MV-4-11 (cell line): ENCODE data around the gene THNSL1.
"Not testable (repeated sequence)": the region's sequence is repeated elsewhere in the genome, so short reads cannot be mapped to it uniquely, and the experiment has no call there.

Experiments used
- DNase-seq: peaks from one replicate; lab custom pipeline; 2025; lab: John Stamatoyannopoulos, UW

Gene THNSL1

GRCh38 chr10:24995072-24995471, 21.3 kb upstream of the THNSL1 start:
- DNase-seq, result no peak

- no peak for DNase-seq
These were observed 18.4 kb upstream of the THNSL1 start for GRCh38 chr10:24998044-24998443.

- DNase-seq, result not testable (repeated sequence)
These were observed 4.8 kb upstream of the THNSL1 start for GRCh38 chr10:25011591-25011990.

DNA sequence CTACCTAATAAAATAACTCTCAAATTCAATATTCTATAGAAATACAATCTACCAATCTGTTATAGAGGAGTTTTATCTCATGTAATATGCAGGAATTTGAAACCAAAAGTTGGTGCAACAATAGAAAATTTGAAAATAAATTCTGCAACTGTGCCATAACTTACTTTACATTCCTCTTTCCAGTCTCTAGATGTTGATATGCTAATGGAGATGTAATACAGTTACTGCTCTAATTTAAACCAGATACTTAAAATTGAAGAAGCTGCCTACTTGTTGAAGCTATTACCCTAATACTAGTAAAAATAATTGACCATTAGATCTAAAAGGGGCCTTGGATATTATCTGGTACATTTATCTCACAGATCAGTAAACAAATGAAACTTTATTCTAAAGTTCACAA, 1.8 kb upstream of the THNSL1 start:
- DNase-seq, result no peak

DNA sequence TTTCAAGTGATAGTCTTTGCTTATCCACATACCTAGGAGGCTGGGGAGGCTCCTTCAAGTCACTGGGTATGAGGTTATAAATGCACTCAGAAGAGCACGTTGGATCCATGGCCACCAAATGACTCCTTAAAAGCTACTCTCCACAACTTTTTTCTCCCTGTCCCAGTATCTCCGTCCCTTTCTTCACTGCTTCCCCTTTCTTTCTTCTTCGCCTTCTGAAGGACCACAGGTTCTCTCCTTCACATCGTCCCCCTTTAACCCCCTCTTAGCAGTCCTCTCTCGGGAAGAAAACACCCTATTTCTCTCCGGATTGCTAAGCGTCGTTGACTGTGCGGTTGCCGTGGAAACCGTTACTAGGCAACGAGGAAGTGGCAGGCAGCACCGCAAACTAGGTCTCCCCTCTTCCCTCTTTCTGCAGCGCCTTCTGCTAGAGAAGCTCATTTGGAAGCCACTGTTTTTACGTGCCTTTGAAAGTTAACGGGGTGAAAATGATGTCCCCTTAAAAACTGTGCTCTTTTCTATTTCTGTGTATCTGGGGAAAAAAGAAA, 510 bp upstream of the THNSL1 start, which contains the start of gene ENKUR:
TSS of gene ENKUR (minus strand) at position 331 of the 548 bp plus-strand sequence. CDS start at position 109, 222 bp downstream.
- peak; percentile 93 for DNase-seq

DNA sequence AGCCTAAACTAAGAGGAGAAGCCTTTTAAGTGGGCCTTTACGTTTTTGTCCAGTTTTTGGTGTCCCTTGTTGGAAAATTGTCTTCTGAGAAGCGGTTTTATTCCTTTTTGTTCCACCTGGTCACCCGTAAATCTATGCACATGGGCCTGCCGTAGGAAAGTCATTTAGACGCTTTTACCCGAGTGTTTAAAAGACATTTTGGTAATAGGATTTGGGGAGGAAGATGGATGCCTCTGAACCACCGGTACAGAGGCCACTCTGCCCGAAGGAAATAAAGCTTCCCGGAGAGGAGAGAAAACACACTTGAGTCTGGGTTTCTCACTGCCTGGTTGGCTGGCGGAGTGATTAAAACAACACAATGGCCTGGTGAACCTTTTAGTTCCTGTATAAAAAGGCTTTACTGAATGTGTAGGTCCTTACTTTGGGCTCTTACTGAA, 760 bp downstream of the THNSL1 start:
- DNase-seq, result no peak

GRCh38 chr10:25017661-25018060, 1.2 kb downstream of the THNSL1 start:
- DNase-seq, result no peak

- DNase-seq, result no peak
These were observed 2.3 kb downstream of the THNSL1 start for GRCh38 chr10:25018703-25019102.

DNA sequence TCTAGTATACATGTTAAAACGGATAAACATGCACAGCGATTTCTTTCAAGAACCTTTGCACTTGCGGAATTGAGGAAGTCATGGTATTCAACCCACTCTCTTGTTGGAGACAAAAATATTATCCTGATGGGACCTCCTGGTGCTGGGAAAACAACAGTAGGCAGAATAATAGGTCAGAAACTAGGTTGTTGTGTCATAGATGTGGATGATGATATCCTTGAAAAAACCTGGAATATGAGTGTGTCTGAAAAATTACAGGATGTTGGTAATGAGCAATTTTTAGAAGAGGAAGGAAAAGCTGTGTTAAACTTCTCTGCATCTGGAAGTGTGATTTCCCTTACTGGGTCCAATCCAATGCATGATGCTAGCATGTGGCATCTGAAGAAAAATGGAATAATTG, 6.9 kb downstream of the THNSL1 start:
- no peak for DNase-seq

DNA sequence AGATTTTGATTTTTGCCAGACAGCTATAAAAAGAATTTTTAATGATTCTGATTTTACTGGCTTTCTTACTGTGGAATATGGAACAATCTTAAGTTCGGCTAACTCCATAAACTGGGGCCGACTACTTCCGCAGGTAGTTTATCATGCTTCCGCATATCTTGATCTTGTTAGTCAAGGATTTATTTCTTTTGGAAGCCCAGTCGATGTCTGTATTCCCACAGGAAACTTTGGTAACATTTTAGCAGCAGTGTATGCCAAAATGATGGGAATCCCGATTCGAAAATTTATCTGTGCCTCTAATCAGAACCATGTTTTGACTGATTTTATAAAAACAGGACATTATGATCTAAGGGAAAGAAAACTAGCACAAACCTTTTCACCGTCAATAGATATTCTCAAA, 8.1 kb downstream of the THNSL1 start:
- no peak for DNase-seq

DNA sequence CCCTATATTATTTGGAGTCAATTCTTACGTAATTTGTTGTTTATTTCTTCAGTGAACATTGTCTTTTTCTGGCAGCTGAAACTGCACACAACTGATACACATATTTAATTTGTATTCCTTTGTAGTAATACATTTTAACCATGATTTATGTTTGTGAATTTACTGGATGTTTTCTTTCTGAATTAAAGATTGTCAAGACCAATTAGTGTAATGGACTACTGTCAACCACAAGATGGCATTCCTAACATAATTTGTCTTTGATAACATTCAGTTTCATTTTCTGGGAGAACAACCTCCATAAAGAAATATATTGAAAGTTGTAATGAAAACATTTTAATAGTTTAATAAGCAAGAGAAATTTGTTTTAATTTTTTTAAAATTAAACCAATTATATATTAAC, 10.1 kb downstream of the THNSL1 start:
- no peak for DNase-seq

DNA sequence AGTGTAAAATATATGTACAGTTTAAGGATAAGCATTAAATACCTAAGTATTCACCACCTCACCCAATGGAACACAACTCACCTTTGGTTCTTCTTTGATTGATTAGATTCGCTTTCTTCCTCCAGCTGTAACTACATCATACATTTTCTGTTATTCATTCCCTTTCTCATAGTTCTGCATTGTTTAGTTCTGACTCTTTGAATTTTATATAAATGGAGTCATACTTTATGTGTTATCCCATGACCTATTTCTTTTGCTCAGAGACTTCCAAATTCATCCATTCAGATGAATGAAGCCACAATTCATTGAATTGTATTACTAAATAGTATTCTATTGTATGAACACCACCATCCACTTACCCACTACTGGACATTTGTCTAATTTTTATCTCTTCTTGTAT, 12.3 kb downstream of the THNSL1 start:
- no peak for DNase-seq

- DNase-seq, result no peak
These were observed 13.1 kb downstream of the THNSL1 start for GRCh38 chr10:25029519-25029918.

DNA sequence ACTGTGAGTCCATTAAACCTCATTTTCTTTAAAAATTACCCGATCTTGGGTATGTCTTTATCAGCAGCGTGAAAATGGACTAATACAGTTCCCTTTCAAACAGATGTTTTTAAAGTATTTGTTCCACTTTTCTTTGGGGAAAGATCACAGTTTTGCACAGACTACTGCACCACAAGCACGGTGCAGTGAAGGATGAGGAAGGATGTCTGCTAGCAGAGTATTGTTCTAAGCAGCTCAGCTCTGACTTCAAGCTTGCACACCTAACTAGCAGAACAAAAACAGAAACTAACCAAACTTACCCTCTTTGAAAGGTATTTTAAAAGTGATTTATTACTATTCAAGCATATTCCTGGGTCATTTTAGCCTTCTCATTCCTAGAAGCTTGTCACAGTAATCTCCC, 20.0 kb downstream of the THNSL1 start:
- DNase-seq, result no peak

- no peak for DNase-seq
These were observed 21.9 kb downstream of the THNSL1 start for GRCh38 chr10:25038325-25038724.

- DNase-seq, result no peak
These were observed 23.1 kb downstream of the THNSL1 start for GRCh38 chr10:25039531-25039930.

DNA sequence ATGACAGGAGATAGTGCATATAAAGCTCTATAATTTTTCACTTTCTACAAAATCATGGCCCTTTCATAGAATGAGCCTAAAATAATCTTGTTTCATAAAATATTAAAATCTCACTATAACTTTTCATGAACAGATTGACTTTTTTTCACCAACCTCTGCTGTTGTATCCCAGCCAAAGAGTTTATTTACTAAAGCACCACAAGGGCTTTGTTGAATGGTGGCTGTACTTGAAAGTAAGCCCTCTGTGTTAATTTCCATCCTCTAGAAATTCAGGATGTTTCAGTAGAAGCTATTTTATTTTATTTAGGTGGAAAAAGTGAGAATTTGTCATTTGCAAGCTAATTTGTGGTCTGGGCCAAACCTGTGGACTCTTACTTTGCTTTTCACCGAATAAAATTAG, 30.2 kb downstream of the THNSL1 start:
- no peak for DNase-seq

GRCh38 chr10:25047088-25047487, 30.7 kb downstream of the THNSL1 start:
- DNase-seq, result no peak

DNA sequence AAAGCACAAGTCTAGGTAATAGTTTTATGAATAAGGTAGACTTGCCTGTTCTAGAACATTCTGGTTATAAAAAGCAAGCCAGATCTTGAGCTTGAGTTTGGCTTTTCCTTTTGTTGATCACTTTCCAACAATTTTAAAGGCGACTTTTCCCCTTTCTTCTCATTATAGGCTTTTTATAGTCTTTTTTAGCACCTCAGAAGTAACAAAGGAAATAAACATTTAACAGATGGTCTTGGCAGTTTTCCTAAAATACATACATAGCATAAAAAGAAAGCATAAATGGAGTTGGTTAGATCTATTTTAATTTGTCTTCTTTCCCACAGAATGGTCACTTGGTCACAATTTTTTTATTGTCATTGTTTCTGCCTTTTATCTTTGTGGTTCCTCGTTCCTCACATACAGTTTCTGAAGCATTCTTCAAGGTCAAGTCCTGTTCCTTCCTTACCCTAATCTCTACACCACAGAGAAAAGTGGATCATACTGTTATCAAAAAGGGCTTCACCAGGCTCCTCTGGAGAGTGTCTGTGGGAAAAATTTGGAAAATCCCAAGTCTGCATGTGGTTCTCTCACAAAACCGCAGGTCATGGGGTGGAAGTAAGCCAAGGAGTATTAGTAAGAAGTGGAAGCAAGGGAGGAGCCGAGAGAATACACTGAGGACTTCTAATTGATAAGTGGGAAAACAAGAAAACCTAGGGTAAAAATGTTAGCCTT, 31.3 kb downstream of the THNSL1 start:
- DNase-seq, result no peak

- DNase-seq, result no peak
These were observed 32.0 kb downstream of the THNSL1 start for GRCh38 chr10:25048450-25048849.

DNA sequence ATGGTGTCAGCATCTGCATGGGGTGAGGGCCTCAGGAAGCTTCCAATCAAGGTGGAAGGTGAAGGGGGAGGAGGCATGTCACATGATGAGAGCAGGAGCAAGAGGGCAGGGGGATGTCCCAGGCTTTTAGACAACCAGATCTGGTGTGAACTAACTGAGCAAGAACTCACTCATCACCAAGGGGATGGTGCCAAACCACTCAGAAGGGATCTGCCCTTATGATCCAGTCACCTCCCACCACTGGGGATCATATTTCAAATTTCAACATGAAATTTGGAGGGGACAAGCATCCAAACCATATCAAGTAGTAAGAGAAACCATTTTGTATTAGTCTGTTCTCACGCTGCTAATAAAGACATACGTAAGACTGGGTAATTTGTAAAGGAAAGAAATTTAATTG, 33.6 kb downstream of the THNSL1 start:
- no peak for DNase-seq

DNA sequence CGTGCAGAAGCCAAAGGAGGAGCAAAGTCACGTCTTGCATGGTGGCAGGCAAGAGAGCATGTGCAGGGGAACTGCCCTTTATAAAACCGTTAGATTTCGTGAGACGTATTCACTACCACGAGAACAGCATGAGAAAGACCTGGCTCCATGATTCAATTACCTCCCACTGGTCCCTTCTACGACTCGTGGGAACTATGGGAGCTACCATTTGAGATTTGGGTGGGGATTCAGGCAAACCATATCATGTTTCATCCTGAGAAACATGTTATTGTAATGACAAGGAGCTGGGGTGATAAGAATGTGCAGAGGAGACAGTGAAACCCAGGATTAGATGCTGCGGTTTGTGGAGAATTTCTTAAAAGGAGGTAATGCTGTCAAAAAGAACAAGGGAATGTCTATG, 34.0 kb downstream of the THNSL1 start:
- no peak for DNase-seq

DNA sequence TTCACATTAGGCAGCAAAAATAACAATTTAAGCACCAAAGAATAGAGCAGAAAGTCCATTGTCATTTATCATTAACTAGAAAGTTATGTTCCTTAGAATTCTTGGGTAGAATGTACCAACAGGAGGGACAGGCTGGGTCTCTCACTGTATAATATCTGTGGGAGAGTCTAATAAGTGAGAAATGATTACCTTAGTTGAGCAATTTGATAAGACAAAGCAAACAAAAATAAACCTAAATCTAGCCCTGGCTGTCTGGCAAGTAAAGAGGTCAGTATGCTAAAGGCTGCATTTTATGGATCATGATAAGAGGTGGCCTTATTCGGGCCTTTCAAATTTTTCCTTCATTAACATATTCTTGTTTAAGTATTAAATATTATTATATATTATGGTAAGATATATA, 35.6 kb downstream of the THNSL1 start:
- no peak for DNase-seq

DNA sequence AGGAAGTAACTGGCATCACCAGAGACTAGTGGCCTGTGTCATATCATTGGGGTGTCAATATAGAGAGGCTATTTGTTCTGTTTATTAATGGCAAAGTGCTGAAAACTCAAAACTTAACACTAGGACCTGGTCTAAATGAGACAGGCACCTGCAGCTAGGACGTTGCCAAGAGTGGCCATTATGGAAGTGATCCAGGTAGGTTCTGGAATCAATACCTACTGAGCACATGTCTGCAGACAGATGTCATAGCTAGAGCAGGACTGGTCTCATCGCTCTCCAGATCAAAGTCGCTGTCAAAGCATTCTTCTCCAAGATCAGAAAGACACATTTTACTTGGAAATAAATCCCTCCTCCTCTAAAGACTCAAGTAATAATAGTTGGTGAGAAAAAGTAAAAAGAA, 40.3 kb downstream of the THNSL1 start:
- no peak for DNase-seq
